Measurements from ENCODE around the gene RTN4R.

Gene RTN4R

GRCh38 chr22:20253161-20253560 lies 15.0 kb downstream of the RTN4R start:
- TF ChIP-seq CTCF (IDR thresholded peaks at IDR 0.05; ENCODE audit: low read depth, low read length), result no peak
- H3K4me3 ChIP-seq (ENCODE audit: low read depth, low read length), result no peak overlapping the region

GRCh38 chr22:20251981-20252380 lies 16.1 kb downstream of the RTN4R start:
- H3K4me3 ChIP-seq (ENCODE audit: low read depth, low read length), result no peak overlapping the region
- no peak for TF ChIP-seq CTCF (IDR thresholded peaks at IDR 0.05; ENCODE audit: low read depth, low read length)

- H3K4me3 ChIP-seq (ENCODE audit: low read depth, low read length), result no peak overlapping the region
- no peak for TF ChIP-seq CTCF (IDR thresholded peaks at IDR 0.05; ENCODE audit: low read depth, low read length)
Observed at GRCh38 chr22:20251491-20251890, 16.6 kb downstream of the RTN4R start.

GRCh38 chr22:20249797-20250354 lies 18.2 kb downstream of the RTN4R start:
- H3K4me3 ChIP-seq (ENCODE audit: low read depth, low read length), result no peak overlapping the region
- no peak for TF ChIP-seq CTCF (IDR thresholded peaks at IDR 0.05; ENCODE audit: low read depth, low read length)

GRCh38 chr22:20248461-20248978 lies 19.6 kb downstream of the RTN4R start:
- H3K4me3 ChIP-seq (ENCODE audit: low read depth, low read length), result no peak overlapping the region
- TF ChIP-seq CTCF (IDR thresholded peaks at IDR 0.05; ENCODE audit: low read depth, low read length), result no peak

- H3K4me3 ChIP-seq (ENCODE audit: low read depth, low read length), result no peak overlapping the region
- TF ChIP-seq CTCF (IDR thresholded peaks at IDR 0.05; ENCODE audit: low read depth, low read length), result no peak
Observed at GRCh38 chr22:20247608-20248171, 20.4 kb downstream of the RTN4R start.

- no peak overlapping the region for H3K4me3 ChIP-seq (ENCODE audit: low read depth, low read length)
- no peak for TF ChIP-seq CTCF (IDR thresholded peaks at IDR 0.05; ENCODE audit: low read depth, low read length)
Observed at GRCh38 chr22:20247010-20247505, 21.1 kb downstream of the RTN4R start.
